H1 (cell line): ENCODE data around the gene SLC26A1. TPM values are rescaled to one million over a fixed set of nuclear protein-coding genes. Genes with fewer than 3 reads are reported as not detected.

ENCODE experiments used
- NRF1 ChIP-seq: IDR thresholded peaks from 2 replicates; pipeline ENCODE4 v1.6.1; 2011; ENCODE audit warnings: mild to moderate bottlenecking, low read depth, low read length, improper control_type of control experiment
- PHF8 ChIP-seq: fragments of 200-600 bp; sonication (generic); conservative IDR thresholded peaks from 2 replicates; pipeline ENCODE4 v1.7.1; 2012; ENCODE audit warnings: low read depth, mild to moderate bottlenecking, inconsistent platforms, low read length, moderate library complexity
- RAD21 ChIP-seq, 2 experiments: IDR thresholded peaks in 1 of 2; conservative IDR thresholded peaks in 1 of 2; 2 replicates each; pipeline ENCODE4 v1.6.1; 2011; ENCODE audit warnings: low read depth in 2 of 2, low read length in 2 of 2, improper control_type of control experiment in 1 of 2, inconsistent platforms in 1 of 2, mild to moderate bottlenecking in 1 of 2, moderate library complexity in 1 of 2
- polyA plus RNA-seq, 7 experiments: library from polyadenylated mRNA; depleted of rRNA in 3 of 7; stranded (reverse) in 5 of 7; unstranded in 2 of 7; fragments of >200 nt in 5 of 7; fragments of 200-250 nt in 2 of 7; gene quantifications; 1 replicate in 5 of 7; 2 replicates in 1 of 7; 4 replicates in 1 of 7; pipeline versions ENCODE4 v1.2.1 to v1.2.3, GENCODE V29; 2011 to 2013; ENCODE audit warnings: missing spikeins in 2 of 7, mixed read lengths in 2 of 7
- total RNA-seq: library from RNA; stranded (reverse); fragmentation: NEBNext Ultra II Directional; extraction: Animal tissue kit (Norgen Biotek cat#: 25700); gene quantifications from 2 replicates; pipeline ENCODE4 v1.2.1, GENCODE V29; 2021
- TF ChIP-seq, protein P1 (sequence below): IDR thresholded peaks from 2 replicates; pipeline ENCODE4 v1.6.1; 2012; ENCODE audit warnings: inconsistent platforms

Gene SLC26A1
- total and polyA plus RNA-seq, 2 of the 8 experiments (the other 6 are each of a cell fraction or from before 2014, with no cell fraction given) = 0.11 TPM; not detected in 1

DNA sequence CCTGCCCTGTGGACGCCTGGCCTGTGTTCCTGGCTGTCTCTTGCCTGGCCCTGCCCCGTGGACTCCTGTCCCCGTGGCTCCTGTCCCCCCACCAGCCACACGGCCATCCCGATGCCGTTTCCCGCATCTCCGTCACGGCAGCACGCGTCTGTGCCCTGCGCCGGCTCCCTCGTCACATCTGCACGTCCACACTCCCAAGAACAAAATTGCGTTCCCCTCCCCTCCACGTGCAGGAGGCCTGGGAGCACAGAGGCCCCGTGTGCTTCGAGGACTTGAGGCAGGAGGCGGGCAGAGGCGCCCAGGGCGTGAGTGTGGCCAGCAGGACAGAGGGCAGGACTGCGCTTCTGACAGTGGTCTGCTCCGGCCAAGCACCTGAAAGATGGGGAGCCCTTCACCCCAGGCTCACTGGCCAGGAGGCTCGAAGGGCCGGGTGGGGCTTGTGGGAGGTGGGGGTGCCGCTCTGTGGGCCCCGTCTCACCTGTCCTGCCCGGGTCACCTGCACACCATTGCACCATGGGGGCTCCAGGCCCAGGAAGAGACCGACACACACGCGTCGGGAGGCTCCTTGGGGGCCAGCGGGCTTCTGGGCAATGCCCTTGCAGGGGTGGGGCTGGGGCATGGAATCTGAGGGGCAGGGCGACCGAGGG, 35.5 kb upstream of the SLC26A1 start (continued):
- TF ChIP-seq, protein P1, sequence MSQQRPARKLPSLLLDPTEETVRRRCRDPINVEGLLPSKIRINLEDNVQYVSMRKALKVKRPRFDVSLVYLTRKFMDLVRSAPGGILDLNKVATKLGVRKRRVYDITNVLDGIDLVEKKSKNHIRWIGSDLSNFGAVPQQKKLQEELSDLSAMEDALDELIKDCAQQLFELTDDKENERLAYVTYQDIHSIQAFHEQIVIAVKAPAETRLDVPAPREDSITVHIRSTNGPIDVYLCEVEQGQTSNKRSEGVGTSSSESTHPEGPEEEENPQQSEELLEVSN = peak; percentile 86
- TF ChIP-seq PHF8 (no peak), RAD21 (IDR thresholded peaks at IDR 0.05 in 1 of 2, conservative IDR thresholded peaks at IDR 0.05 in 1 of 2; ENCODE audit: low read depth in 2 of 2, low read length in 2 of 2) (no peak), NRF1 (no peak)
- TF ChIP-seq, all 59 proteins: peak for 2
